HL-60 (cell line): ENCODE data around the gene MYOM1.

ENCODE experiments used
- POLR2AphosphoS5 ChIP-seq: IDR thresholded peaks from 2 replicates; pipeline ENCODE4 v1.6.1; 2012; ENCODE audit warnings: low read depth
- TF ChIP-seq, protein P1 (sequence below): IDR thresholded peaks from one replicate; pipeline ENCODE4 v1.5.1; 2011; ENCODE audit warnings: low read length, control low read depth, inconsistent platforms; ENCODE audit not compliant: insufficient read depth

DNA sequence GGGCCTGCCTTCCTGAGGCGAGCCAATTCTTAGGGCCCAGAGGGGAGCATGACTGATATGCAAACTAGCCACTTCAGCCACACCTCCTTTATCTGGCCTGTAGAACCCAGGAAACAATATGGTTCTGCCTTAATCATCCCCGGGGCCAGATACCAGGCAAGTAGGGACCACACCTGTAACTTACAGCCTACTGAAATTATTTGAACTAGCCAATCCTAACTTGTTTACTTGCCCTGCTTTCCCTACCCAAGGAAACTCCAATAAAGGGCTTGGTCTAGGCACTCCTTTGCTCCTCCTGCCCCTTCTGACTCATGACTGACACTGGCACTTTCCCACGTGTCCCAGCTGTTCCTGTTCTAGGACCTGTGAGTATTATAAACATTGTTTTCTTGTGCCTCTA is 57.6 kb downstream of the MYOM1 start:
- TF ChIP-seq, protein P1, sequence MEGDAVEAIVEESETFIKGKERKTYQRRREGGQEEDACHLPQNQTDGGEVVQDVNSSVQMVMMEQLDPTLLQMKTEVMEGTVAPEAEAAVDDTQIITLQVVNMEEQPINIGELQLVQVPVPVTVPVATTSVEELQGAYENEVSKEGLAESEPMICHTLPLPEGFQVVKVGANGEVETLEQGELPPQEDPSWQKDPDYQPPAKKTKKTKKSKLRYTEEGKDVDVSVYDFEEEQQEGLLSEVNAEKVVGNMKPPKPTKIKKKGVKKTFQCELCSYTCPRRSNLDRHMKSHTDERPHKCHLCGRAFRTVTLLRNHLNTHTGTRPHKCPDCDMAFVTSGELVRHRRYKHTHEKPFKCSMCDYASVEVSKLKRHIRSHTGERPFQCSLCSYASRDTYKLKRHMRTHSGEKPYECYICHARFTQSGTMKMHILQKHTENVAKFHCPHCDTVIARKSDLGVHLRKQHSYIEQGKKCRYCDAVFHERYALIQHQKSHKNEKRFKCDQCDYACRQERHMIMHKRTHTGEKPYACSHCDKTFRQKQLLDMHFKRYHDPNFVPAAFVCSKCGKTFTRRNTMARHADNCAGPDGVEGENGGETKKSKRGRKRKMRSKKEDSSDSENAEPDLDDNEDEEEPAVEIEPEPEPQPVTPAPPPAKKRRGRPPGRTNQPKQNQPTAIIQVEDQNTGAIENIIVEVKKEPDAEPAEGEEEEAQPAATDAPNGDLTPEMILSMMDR = no peak
- no peak for TF ChIP-seq POLR2AphosphoS5
